HCT116 (cell line): ENCODE data around the gene ZBTB7C.

Experiments
- CEBPB ChIP-seq: IDR thresholded peaks from 2 replicates; pipeline ENCODE4 v1.6.1; 2012; ENCODE audit warnings: low read depth
- CTCF ChIP-seq, 3 experiments: fragments of 200-600 bp in 1 of 3; sonication (generic) in 1 of 3; IDR thresholded peaks in 2 of 3; conservative IDR thresholded peaks in 1 of 3; 2 replicates each; pipeline ENCODE4 v1.5.1; 2012 to 2017; ENCODE audit warnings: low read depth in 2 of 3, low read length in 2 of 3, antibody characterized with exemption in 1 of 3, borderline replicate concordance in 1 of 3, control low read depth in 1 of 3, mild to moderate bottlenecking in 1 of 3, mixed read lengths in 1 of 3, mixed run types in 1 of 3, moderate library complexity in 1 of 3; ENCODE audit not compliant: insufficient read depth in 1 of 3
- EZH2 ChIP-seq: fragments of 200-600 bp; sonication (generic); IDR thresholded peaks from 2 replicates; pipeline ENCODE4 v1.6.1; 2017; ENCODE audit warnings: antibody characterized with exemption, mixed run types
- EZH2phosphoT487 ChIP-seq: fragments of 200-600 bp; IDR thresholded peaks from 2 replicates; pipeline ENCODE4 v1.6.1; 2018; ENCODE audit warnings: antibody characterized with exemption, borderline replicate concordance
- JUND ChIP-seq: IDR thresholded peaks from 2 replicates; pipeline ENCODE4 v1.6.1; 2012
- POLR2A ChIP-seq: IDR thresholded peaks from 2 replicates; pipeline ENCODE4 v1.7.0; 2011; ENCODE audit warnings: borderline replicate concordance; ENCODE audit not compliant: insufficient read depth, insufficient read length; ENCODE audit errors: extremely low read depth
- POLR2AphosphoS5 ChIP-seq: IDR thresholded peaks from 2 replicates; pipeline ENCODE4 v1.6.1; 2011; ENCODE audit warnings: mild to moderate bottlenecking, low read depth, low read length, moderate library complexity
- ZNF274 ChIP-seq: fragments of 200-500 bp; sonication (Bioruptor generic); IDR thresholded peaks from 2 replicates; pipeline ENCODE4 v1.6.1; 2014; ENCODE audit warnings: mild to moderate bottlenecking, low read depth, low read length, inconsistent platforms

GRCh38 chr18:48194591-48195181 is 214.5 kb downstream of the ZBTB7C start:
- TF ChIP-seq POLR2A (no peak), POLR2AphosphoS5 (no peak), ZNF274 (no peak), CEBPB (no peak), CTCF (IDR thresholded peaks at IDR 0.05 in 2 of 3, conservative IDR thresholded peaks at IDR 0.05 in 1 of 3; ENCODE audit: borderline replicate concordance in 1 of 3, insufficient read depth in 1 of 3, low read depth in 2 of 3, low read length in 2 of 3) (no peak), EZH2 (no peak), EZH2phosphoT487 (no peak), JUND (no peak)
